Measurements from ENCODE around the gene RITA1. TPM values are rescaled to one million over a fixed set of nuclear protein-coding genes. Genes with fewer than 3 reads are reported as not detected.
"Not testable (repeated sequence)": the region's sequence is repeated elsewhere in the genome, so short reads cannot be mapped to it uniquely, and the experiment has no call there.

RITA1 gene
- total and polyA plus RNA-seq, 2 experiments from 2014 or later, result 16.1 to 26.9 TPM

GRCh38 chr12:113203852-113204760 lies 18.6 kb downstream of the RITA1 start:
- no peaks in the 10 kb centered on the region for H3K79me2 ChIP-seq
- no peaks in the 10 kb centered on the region for H3K4me1 ChIP-seq (ENCODE audit: insufficient read depth)
- no peak for TF ChIP-seq EZH2 (IDR thresholded peaks at IDR 0.05; ENCODE audit: borderline replicate concordance)
- no peak for TF ChIP-seq CTCF (IDR thresholded peaks at IDR 0.05; ENCODE audit: poor library complexity)
- TF ChIP-seq EZH2phosphoT487 (IDR thresholded peaks at IDR 0.05; ENCODE audit: low read depth, severe bottlenecking, unreplicated experiment), result no peak
- no peak overlapping the region for H3K4me3 ChIP-seq
- H4K20me1 ChIP-seq (ENCODE audit: insufficient read depth, poor library complexity, severe bottlenecking), result no peaks in the 10 kb centered on the region
- WGBS (ENCODE audit: low lambda C conversion rate, missing lambda C conversion rate), result 93% methylated on average over 8 of the region's 8 CpGs
- no peak for DNase-seq (ENCODE audit: low spot score)
- no peaks in the 10 kb centered on the region for H3K36me3 ChIP-seq (replicated peaks; ENCODE audit: insufficient read depth, low read depth)
- no peaks in the 10 kb centered on the region for H3K9me2 ChIP-seq (replicated peaks; ENCODE audit: insufficient read depth)
- H3K4me2 ChIP-seq, result no peak overlapping the region
- no peaks in the 10 kb centered on the region for H3K27me3 ChIP-seq
- no peak overlapping the region for H2AFZ ChIP-seq
- H3K9me3 ChIP-seq (ENCODE audit: low read depth), result no peaks in the 10 kb centered on the region
- no peak overlapping the region for H3K27ac ChIP-seq

DNA sequence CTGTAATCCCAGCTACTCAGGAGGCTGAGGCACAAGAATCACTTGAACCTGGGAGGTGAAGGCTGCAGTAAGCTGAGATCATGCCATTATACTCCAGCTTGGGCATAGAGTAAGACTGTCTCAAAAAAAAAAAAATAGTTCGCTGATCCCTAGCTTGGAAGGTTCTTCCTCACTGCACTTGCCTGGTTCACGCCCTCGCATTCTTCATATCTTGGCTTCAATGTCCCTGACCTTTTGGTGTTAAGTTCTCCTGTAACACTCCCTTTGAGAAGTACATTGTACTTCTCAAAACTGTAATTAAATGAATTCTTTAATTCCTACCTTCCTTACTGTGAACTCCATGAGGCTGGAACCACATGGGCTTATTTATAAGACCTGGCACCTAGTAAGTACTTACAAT lies 19.3 kb downstream of the RITA1 start:
- Histone ChIP-seq H3K9me3 (ENCODE audit: low read depth) (no peaks in the 10 kb centered on the region), H4K20me1 (ENCODE audit: insufficient read depth, poor library complexity, severe bottlenecking) (no peaks in the 10 kb centered on the region), H3K27ac (no peak overlapping the region), H3K9me2 (replicated peaks; ENCODE audit: insufficient read depth) (no peaks in the 10 kb centered on the region), H3K4me3 (no peak overlapping the region), H2AFZ (no peak overlapping the region), H3K36me3 (replicated peaks; ENCODE audit: insufficient read depth, low read depth) (no peaks in the 10 kb centered on the region), H3K4me1 (ENCODE audit: insufficient read depth) (no peaks in the 10 kb centered on the region), H3K4me2 (no peak overlapping the region), H3K27me3 (no peaks in the 10 kb centered on the region), H3K79me2 (no peaks in the 10 kb centered on the region)
- no peak for DNase-seq (ENCODE audit: low spot score)
- 95% methylated on average over 3 of the region's 3 CpGs for WGBS (ENCODE audit: low lambda C conversion rate, missing lambda C conversion rate)
- TF ChIP-seq EZH2phosphoT487 (IDR thresholded peaks at IDR 0.05; ENCODE audit: low read depth, severe bottlenecking, unreplicated experiment), result no peak
- TF ChIP-seq EZH2 (IDR thresholded peaks at IDR 0.05; ENCODE audit: borderline replicate concordance), result no peak
- no peak for TF ChIP-seq CTCF (IDR thresholded peaks at IDR 0.05; ENCODE audit: poor library complexity)

- H3K9me3 ChIP-seq (ENCODE audit: low read depth); H2AFZ ChIP-seq; H3K27me3 ChIP-seq; H3K4me1 ChIP-seq (ENCODE audit: insufficient read depth); DNase-seq (ENCODE audit: low spot score); H3K36me3 ChIP-seq (replicated peaks; ENCODE audit: insufficient read depth, low read depth); H4K20me1 ChIP-seq (ENCODE audit: insufficient read depth, poor library complexity, severe bottlenecking); H3K4me2 ChIP-seq; H3K9me2 ChIP-seq (replicated peaks; ENCODE audit: insufficient read depth); H3K27ac ChIP-seq; H3K4me3 ChIP-seq; H3K79me2 ChIP-seq: not testable (repeated sequence)
- WGBS (ENCODE audit: low lambda C conversion rate, missing lambda C conversion rate), result 98% methylated on average over 5 of the region's 5 CpGs
Observed at GRCh38 chr12:113206802-113207201, 21.3 kb downstream of the RITA1 start.

GRCh38 chr12:113207613-113208040 lies 22.1 kb downstream of the RITA1 start:
- Histone ChIP-seq H3K36me3 (replicated peaks; ENCODE audit: insufficient read depth, low read depth) (no peaks in the 10 kb centered on the region), H3K9me3 (ENCODE audit: low read depth) (no peaks in the 10 kb centered on the region), H3K9me2 (replicated peaks; ENCODE audit: insufficient read depth) (no peaks in the 10 kb centered on the region), H3K27ac (no peak overlapping the region), H4K20me1 (ENCODE audit: insufficient read depth, poor library complexity, severe bottlenecking) (no peaks in the 10 kb centered on the region), H3K27me3 (no peaks in the 10 kb centered on the region), H3K4me3 (no peak overlapping the region), H3K4me1 (ENCODE audit: insufficient read depth) (no peaks in the 10 kb centered on the region), H3K4me2 (no peak overlapping the region), H3K79me2 (no peaks in the 10 kb centered on the region), H2AFZ (no peak overlapping the region)
- DNase-seq (ENCODE audit: low spot score), result no peak
- 80% methylated on average over 6 of the region's 6 CpGs for WGBS (ENCODE audit: low lambda C conversion rate, missing lambda C conversion rate)
- TF ChIP-seq EZH2 (IDR thresholded peaks at IDR 0.05; ENCODE audit: borderline replicate concordance) (no peak), EZH2phosphoT487 (IDR thresholded peaks at IDR 0.05; ENCODE audit: low read depth, severe bottlenecking, unreplicated experiment) (no peak), CTCF (IDR thresholded peaks at IDR 0.05; ENCODE audit: poor library complexity) (no peak)
